ENCODE results near the gene MEGF11.

Gene MEGF11

DNA sequence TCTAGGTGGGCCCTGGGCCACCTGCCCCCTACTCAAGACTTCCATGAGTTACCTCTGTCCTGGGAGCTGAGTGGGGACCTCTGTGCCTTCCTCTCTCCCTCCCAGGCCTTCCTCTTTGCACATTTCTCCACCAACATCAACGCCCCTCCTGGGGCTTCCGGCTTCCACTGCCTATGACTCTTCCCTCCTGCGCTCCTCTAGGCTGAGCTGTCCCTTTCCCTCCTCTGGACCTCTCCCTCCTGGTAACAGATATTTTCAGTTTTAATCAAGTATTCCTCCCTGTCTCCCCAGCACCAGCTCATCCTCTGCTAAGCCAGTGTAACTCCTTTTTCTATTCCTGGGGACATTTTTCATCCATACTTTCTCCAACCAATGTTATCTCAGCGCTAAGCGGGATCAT lies 223.9 kb downstream of the MEGF11 start:
- Histone ChIP-seq H3K4me3 (ENCODE audit: low read depth, low read length) (no peak overlapping the region), H3K27ac (ENCODE audit: extremely low read depth, low read depth, low read length) (no peak overlapping the region), H3K36me3 (ENCODE audit: control insufficient read depth in 2 of 2, insufficient read depth in 1 of 2, low read length in 2 of 2) (no peaks in the 10 kb centered on the region), H3K4me1 (ENCODE audit: control insufficient read depth, insufficient read depth, low read length) (no peaks in the 10 kb centered on the region), H3K9me3 (ENCODE audit: control insufficient read depth, insufficient read depth, low read depth, low read length) (no peaks in the 10 kb centered on the region)
- POLR2A ChIA-PET, result no interaction called here
- TF ChIP-seq, protein P1, sequence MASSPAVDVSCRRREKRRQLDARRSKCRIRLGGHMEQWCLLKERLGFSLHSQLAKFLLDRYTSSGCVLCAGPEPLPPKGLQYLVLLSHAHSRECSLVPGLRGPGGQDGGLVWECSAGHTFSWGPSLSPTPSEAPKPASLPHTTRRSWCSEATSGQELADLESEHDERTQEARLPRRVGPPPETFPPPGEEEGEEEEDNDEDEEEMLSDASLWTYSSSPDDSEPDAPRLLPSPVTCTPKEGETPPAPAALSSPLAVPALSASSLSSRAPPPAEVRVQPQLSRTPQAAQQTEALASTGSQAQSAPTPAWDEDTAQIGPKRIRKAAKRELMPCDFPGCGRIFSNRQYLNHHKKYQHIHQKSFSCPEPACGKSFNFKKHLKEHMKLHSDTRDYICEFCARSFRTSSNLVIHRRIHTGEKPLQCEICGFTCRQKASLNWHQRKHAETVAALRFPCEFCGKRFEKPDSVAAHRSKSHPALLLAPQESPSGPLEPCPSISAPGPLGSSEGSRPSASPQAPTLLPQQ (tag by site-specific recombination; IDR thresholded peaks at IDR 0.05), result no peak
- no peak for TF ChIP-seq SCRT1 (tag by site-specific recombination; IDR thresholded peaks at IDR 0.05; ENCODE audit: borderline replicate concordance)
- no peak for TF ChIP-seq ZNF596 (tag by site-specific recombination; IDR thresholded peaks at IDR 0.05)
- TF ChIP-seq, protein P2, sequence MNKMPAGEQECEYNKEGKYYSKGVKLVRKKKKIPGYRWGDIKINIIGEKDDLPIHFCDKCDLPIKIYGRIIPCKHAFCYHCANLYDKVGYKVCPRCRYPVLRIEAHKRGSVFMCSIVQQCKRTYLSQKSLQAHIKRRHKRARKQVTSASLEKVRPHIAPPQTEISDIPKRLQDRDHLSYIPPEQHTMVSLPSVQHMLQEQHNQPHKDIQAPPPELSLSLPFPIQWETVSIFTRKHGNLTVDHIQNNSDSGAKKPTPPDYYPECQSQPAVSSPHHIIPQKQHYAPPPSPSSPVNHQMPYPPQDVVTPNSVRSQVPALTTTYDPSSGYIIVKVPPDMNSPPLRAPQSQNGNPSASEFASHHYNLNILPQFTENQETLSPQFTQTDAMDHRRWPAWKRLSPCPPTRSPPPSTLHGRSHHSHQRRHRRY (tag by site-specific recombination; IDR thresholded peaks at IDR 0.05), result no peak
- TF ChIP-seq ZNF341 (tag by site-specific recombination; IDR thresholded peaks at IDR 0.05; ENCODE audit: low read depth), result no peak
- no peak for TF ChIP-seq ZNF701 (tag by site-specific recombination; IDR thresholded peaks at IDR 0.05)
- no peak for TF ChIP-seq ZXDB (tag by site-specific recombination; IDR thresholded peaks at IDR 0.05)
- TF ChIP-seq ZSCAN23 (tag by site-specific recombination; IDR thresholded peaks at IDR 0.05), result no peak
- TF ChIP-seq ZNF140 (tag by site-specific recombination; IDR thresholded peaks at IDR 0.05), result no peak
- TF ChIP-seq ZNF19 (tag by site-specific recombination; IDR thresholded peaks at IDR 0.05; ENCODE audit: low read depth), result no peak
- TF ChIP-seq ZNF837 (tag by site-specific recombination; IDR thresholded peaks at IDR 0.05), result no peak
- CTCF ChIA-PET, result no interaction called here

DNA sequence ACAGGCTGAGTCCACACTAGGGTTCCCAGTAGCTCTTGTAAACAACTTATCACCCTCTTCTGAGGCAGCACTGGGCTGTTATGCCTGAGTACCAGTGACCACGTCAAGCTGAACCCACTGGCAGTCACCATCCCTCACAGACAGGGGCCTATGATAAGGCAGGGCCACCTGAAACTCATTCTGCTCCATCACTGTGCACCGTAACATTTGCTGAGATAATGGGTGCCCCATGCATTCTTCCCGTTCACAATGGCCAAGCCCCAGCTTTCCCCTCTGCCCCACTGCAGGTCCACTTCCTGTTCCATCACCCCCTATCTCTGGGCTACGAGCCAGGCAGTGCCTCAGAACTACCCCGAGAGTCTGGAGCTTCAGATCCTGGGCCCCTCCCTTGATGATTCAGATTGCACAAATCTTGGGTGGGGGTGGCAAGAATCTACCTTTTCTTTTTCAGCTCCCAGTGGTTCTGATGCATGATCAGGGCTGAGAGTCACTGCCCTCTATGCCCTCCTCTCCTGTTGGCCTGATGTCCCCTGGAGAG lies 226.2 kb downstream of the MEGF11 start:
- Histone ChIP-seq H3K4me3 (ENCODE audit: low read depth, low read length) (no peak overlapping the region), H3K36me3 (ENCODE audit: control insufficient read depth in 2 of 2, insufficient read depth in 1 of 2, low read length in 2 of 2) (no peaks in the 10 kb centered on the region), H3K4me1 (ENCODE audit: control insufficient read depth, insufficient read depth, low read length) (no peaks in the 10 kb centered on the region), H3K27ac (ENCODE audit: extremely low read depth, low read depth, low read length) (no peak overlapping the region), H3K9me3 (ENCODE audit: control insufficient read depth, insufficient read depth, low read depth, low read length) (no peaks in the 10 kb centered on the region)
- ChIA-PET POLR2A (no interaction called here), CTCF (no interaction called here)
- TF ChIP-seq IKZF3 (tag by site-specific recombination; IDR thresholded peaks at IDR 0.05) (no peak), YY1 (tag by site-specific recombination; IDR thresholded peaks at IDR 0.05) (no peak), ZNF221 (tag by site-specific recombination; IDR thresholded peaks at IDR 0.05; ENCODE audit: borderline replicate concordance) (no peak), ZNF658 (tag by site-specific recombination; IDR thresholded peaks at IDR 0.05) (no peak), TRIM28 (IDR thresholded peaks at IDR 0.05; ENCODE audit: borderline replicate concordance, low read length) (no peak), ZIC2 (tag by site-specific recombination; IDR thresholded peaks at IDR 0.05) (peak; percentile 68), ZNF623 (tag by site-specific recombination; IDR thresholded peaks at IDR 0.05) (no peak), ZBTB17 (tag by site-specific recombination; IDR thresholded peaks at IDR 0.05) (no peak), ZNF596 (tag by site-specific recombination; IDR thresholded peaks at IDR 0.05) (no peak)
- TF ChIP-seq, protein P3, sequence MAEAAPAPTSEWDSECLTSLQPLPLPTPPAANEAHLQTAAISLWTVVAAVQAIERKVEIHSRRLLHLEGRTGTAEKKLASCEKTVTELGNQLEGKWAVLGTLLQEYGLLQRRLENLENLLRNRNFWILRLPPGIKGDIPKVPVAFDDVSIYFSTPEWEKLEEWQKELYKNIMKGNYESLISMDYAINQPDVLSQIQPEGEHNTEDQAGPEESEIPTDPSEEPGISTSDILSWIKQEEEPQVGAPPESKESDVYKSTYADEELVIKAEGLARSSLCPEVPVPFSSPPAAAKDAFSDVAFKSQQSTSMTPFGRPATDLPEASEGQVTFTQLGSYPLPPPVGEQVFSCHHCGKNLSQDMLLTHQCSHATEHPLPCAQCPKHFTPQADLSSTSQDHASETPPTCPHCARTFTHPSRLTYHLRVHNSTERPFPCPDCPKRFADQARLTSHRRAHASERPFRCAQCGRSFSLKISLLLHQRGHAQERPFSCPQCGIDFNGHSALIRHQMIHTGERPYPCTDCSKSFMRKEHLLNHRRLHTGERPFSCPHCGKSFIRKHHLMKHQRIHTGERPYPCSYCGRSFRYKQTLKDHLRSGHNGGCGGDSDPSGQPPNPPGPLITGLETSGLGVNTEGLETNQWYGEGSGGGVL (tag by site-specific recombination; IDR thresholded peaks at IDR 0.05), result no peak
- TF ChIP-seq, protein P4, sequence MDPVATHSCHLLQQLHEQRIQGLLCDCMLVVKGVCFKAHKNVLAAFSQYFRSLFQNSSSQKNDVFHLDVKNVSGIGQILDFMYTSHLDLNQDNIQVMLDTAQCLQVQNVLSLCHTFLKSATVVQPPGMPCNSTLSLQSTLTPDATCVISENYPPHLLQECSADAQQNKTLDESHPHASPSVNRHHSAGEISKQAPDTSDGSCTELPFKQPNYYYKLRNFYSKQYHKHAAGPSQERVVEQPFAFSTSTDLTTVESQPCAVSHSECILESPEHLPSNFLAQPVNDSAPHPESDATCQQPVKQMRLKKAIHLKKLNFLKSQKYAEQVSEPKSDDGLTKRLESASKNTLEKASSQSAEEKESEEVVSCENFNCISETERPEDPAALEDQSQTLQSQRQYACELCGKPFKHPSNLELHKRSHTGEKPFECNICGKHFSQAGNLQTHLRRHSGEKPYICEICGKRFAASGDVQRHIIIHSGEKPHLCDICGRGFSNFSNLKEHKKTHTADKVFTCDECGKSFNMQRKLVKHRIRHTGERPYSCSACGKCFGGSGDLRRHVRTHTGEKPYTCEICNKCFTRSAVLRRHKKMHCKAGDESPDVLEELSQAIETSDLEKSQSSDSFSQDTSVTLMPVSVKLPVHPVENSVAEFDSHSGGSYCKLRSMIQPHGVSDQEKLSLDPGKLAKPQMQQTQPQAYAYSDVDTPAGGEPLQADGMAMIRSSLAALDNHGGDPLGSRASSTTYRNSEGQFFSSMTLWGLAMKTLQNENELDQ (tag by site-specific recombination; IDR thresholded peaks at IDR 0.05; ENCODE audit: low read depth), result no peak
- TF ChIP-seq, protein P5, sequence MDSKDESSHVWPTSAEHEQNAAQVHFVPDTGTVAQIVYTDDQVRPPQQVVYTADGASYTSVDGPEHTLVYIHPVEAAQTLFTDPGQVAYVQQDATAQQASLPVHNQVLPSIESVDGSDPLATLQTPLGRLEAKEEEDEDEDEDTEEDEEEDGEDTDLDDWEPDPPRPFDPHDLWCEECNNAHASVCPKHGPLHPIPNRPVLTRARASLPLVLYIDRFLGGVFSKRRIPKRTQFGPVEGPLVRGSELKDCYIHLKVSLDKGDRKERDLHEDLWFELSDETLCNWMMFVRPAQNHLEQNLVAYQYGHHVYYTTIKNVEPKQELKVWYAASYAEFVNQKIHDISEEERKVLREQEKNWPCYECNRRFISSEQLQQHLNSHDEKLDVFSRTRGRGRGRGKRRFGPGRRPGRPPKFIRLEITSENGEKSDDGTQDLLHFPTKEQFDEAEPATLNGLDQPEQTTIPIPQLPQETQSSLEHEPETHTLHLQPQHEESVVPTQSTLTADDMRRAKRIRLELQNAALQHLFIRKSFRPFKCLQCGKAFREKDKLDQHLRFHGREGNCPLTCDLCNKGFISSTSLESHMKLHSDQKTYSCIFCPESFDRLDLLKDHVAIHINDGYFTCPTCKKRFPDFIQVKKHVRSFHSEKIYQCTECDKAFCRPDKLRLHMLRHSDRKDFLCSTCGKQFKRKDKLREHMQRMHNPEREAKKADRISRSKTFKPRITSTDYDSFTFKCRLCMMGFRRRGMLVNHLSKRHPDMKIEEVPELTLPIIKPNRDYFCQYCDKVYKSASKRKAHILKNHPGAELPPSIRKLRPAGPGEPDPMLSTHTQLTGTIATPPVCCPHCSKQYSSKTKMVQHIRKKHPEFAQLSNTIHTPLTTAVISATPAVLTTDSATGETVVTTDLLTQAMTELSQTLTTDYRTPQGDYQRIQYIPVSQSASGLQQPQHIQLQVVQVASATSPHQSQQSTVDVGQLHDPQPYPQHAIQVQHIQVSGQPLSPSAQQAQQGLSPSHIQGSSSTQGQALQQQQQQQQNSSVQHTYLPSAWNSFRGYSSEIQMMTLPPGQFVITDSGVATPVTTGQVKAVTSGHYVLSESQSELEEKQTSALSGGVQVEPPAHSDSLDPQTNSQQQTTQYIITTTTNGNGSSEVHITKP (tag by site-specific recombination; IDR thresholded peaks at IDR 0.05), result peak; percentile 87
- TF ChIP-seq, protein P6, sequence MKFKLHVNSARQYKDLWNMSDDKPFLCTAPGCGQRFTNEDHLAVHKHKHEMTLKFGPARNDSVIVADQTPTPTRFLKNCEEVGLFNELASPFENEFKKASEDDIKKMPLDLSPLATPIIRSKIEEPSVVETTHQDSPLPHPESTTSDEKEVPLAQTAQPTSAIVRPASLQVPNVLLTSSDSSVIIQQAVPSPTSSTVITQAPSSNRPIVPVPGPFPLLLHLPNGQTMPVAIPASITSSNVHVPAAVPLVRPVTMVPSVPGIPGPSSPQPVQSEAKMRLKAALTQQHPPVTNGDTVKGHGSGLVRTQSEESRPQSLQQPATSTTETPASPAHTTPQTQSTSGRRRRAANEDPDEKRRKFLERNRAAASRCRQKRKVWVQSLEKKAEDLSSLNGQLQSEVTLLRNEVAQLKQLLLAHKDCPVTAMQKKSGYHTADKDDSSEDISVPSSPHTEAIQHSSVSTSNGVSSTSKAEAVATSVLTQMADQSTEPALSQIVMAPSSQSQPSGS (tag by site-specific recombination; IDR thresholded peaks at IDR 0.05; ENCODE audit: low read depth), result no peak
